GM12878 (cell line): ENCODE data around the gene DHX57. TPM values are rescaled to one million over a fixed set of nuclear protein-coding genes. Genes with fewer than 3 reads are reported as not detected.

Experiments
- ATAC-seq: fragments of 200-7000 bp; cut with Tn5 transposase; 3 replicates; pipeline ENCODE4 v1.9.1; 2020; ENCODE audit warnings: mild to moderate bottlenecking, moderate library complexity
- BruUV-seq: library from RNA; stranded (reverse); fragments of 400-500 nt; replicated peaks from 2 replicates; lab custom pipeline; 2021; lab: Mats Ljungman, UMichigan
- CTCF ChIA-PET: fragments of 300-600 bp; sonication (Branson Sonifier 250); formaldehyde crosslinking; extraction: SDS; loops from one replicate; lab custom pipeline; 2021; ENCODE audit warnings: inconsistent platforms; lab: Yijun Ruan, JAX
- POLR2A ChIA-PET: fragments of 350-600 bp; formaldehyde crosslinking; extraction: SDS; loops from one replicate; lab custom pipeline; 2021; ENCODE audit warnings: inconsistent platforms; lab: Charles Lee
- RAD21 ChIA-PET: fragments of 300-600 bp; sonication (Branson Sonifier 250); formaldehyde crosslinking; loops from one replicate; lab custom pipeline; 2023; ENCODE audit warnings: antibody characterized with exemption; ENCODE audit not compliant: unreplicated experiment; lab: Charles Lee
- SMC1A ChIA-PET: fragments of 300-600 bp; sonication (Branson Sonifier 250); formaldehyde crosslinking; loops from one replicate; lab custom pipeline; 2023; ENCODE audit not compliant: unreplicated experiment, uncharacterized antibody; lab: Charles Lee
- DNase-seq: peaks from one replicate; pipeline ENCODE4 v3.0.0-alpha.2; 2011; ENCODE audit warnings: low read depth, low spot score
- FAIRE-seq: peaks from 3 replicates; lab custom pipeline; 2011; peaks lifted over from hg19 to GRCh38; lab: Jason Lieb, UNC
- H2AFZ ChIP-seq: 2 replicates; pipeline ENCODE4 v1.6.0; 2011; ENCODE audit warnings: low read depth, low read length, control low read depth; ENCODE audit not compliant: control insufficient read depth
- H3K27ac ChIP-seq: 2 replicates; pipeline ENCODE4 v1.5.1; 2011; ENCODE audit warnings: control low read depth; ENCODE audit not compliant: control insufficient read depth, insufficient read depth
- H3K27me3 ChIP-seq, 2 experiments: replicated peaks in 1 of 2; 2 replicates each; pipeline versions ENCODE4 v1.6.0 to v1.6.1; 2011; ENCODE audit warnings: low read length in 1 of 2; ENCODE audit not compliant: control insufficient read depth in 2 of 2, insufficient read depth in 2 of 2
- H3K36me3 ChIP-seq, 2 experiments: 2 replicates each; pipeline ENCODE4 v1.5.1; 2011; ENCODE audit warnings: low read length in 1 of 2; ENCODE audit not compliant: control insufficient read depth in 2 of 2, insufficient read depth in 2 of 2
- H3K4me1 ChIP-seq: 2 replicates; pipeline ENCODE4 v1.6.1; 2011; ENCODE audit warnings: mild to moderate bottlenecking, low read length, moderate library complexity, mixed read lengths; ENCODE audit not compliant: control insufficient read depth, insufficient read depth
- H3K4me2 ChIP-seq: 2 replicates; pipeline ENCODE4 v1.6.0; 2011; ENCODE audit warnings: control low read depth; ENCODE audit not compliant: control insufficient read depth, insufficient read depth
- H3K4me3 ChIP-seq: fragments of 200-600 bp; sonication (generic); 2 replicates; pipeline ENCODE4 v1.5.1; 2016
- H3K79me2 ChIP-seq: 2 replicates; pipeline ENCODE4 v1.6.0; 2011; ENCODE audit warnings: low read length; ENCODE audit not compliant: control insufficient read depth, insufficient read depth
- H3K9ac ChIP-seq: 2 replicates; pipeline ENCODE4 v1.8.0; 2011; ENCODE audit warnings: low read length, control low read depth, mixed read lengths; ENCODE audit not compliant: control insufficient read depth, insufficient read depth
- H3K9me3 ChIP-seq: replicated peaks from 3 replicates; pipeline ENCODE4 v1.5.1; 2011; ENCODE audit warnings: mild to moderate bottlenecking, low read length; ENCODE audit not compliant: control insufficient read depth, insufficient read depth
- H4K20me1 ChIP-seq: 2 replicates; pipeline ENCODE4 v1.6.0; 2011; ENCODE audit not compliant: control insufficient read depth, insufficient read depth
- BACH1 ChIP-seq: fragments of 450-650 bp; IDR thresholded peaks from 2 replicates; pipeline ENCODE4 v1.6.1; 2017; ENCODE audit warnings: mild to moderate bottlenecking, borderline replicate concordance
- CBX3 ChIP-seq: fragments of 200-600 bp; sonication (generic); IDR thresholded peaks from 2 replicates; pipeline ENCODE4 v1.6.1; 2016; ENCODE audit warnings: low read depth, borderline replicate concordance
- JUND ChIP-seq: IDR thresholded peaks from 2 replicates; pipeline ENCODE4 v1.6.1; 2012; ENCODE audit warnings: low read depth, mild to moderate bottlenecking, low read length, improper control_type of control experiment, moderate library complexity
- LARP7 ChIP-seq: fragments of 450-650 bp; IDR thresholded peaks from 2 replicates; pipeline ENCODE4 v1.6.1; 2017; ENCODE audit warnings: mild to moderate bottlenecking
- POLR2AphosphoS5 ChIP-seq: IDR thresholded peaks from 2 replicates; pipeline ENCODE4 v1.6.1; 2011; ENCODE audit warnings: mild to moderate bottlenecking, low read length, inconsistent platforms
- SUPT20H ChIP-seq: IDR thresholded peaks from 2 replicates; pipeline ENCODE4 v1.6.1; 2011; ENCODE audit warnings: low read depth, mild to moderate bottlenecking, low read length, moderate library complexity, borderline replicate concordance; ENCODE audit not compliant: control insufficient read depth
- TBL1XR1 ChIP-seq: IDR thresholded peaks from 2 replicates; pipeline ENCODE4 v1.6.1; 2012; ENCODE audit warnings: low read depth, low read length, improper control_type of control experiment
- TCF12 ChIP-seq: IDR thresholded peaks from 2 replicates; pipeline ENCODE4 v1.6.1; 2011; ENCODE audit warnings: low read depth, mild to moderate bottlenecking, low read length
- WGBS: methylation state at CpG from one replicate; pipeline ENCODE4 v1.1.6; 2016; ENCODE audit warnings: low lambda C conversion rate; ENCODE audit not compliant: insufficient replicate concordance, insufficient coverage; ENCODE audit errors: missing lambda C conversion rate; 5-methylcytosine and 5-hydroxymethylcytosine counted together
- in situ Hi-C: fragments of 300-500 bp; cut with MboI; formaldehyde crosslinking; loops from 9 replicates; pipeline ENCODE4 v1.14.3; 2018; ENCODE audit warnings: mixed read lengths
- intact Hi-C: fragments of 100-400 bp; cut with micrococcal nuclease; formaldehyde crosslinking; loops from one replicate; pipeline ENCODE4 v1.14.2; 2022; ENCODE audit not compliant: unreplicated experiment
- polyA plus RNA-seq, 11 experiments: library from polyadenylated mRNA; depleted of rRNA in 4 of 11; unstranded in 6 of 11; stranded (reverse) in 5 of 11; fragments of >200 nt; fragmentation: Nextera tagmentation in 4 of 11; fragmentation: Illumina TruSeq in 1 of 11; extraction: Ambion mirVana in 4 of 11; extraction: Trizol in 1 of 11; gene quantifications; 1 replicate in 1 of 11; 2 replicates in 10 of 11; pipeline versions ENCODE4 v1.2.1 to v1.2.3, GENCODE V29; 2011 to 2016; ENCODE audit warnings: inconsistent platforms in 2 of 11, missing spikeins in 2 of 11, low read depth in 1 of 11
- total RNA-seq, 4 experiments: library from RNA; depleted of rRNA in 3 of 4; stranded (reverse); fragments of >200 nt in 3 of 4; fragmentation: Illumina TruSeq in 1 of 4; extraction: Trizol in 1 of 4; gene quantifications; 2 replicates each; pipeline versions ENCODE4 v1.2.1 to v1.2.3, GENCODE V29; 2013 to 2021
- TF ChIP-seq, protein P1 (sequence below): fragments of 450-650 bp; IDR thresholded peaks from 2 replicates; pipeline ENCODE4 v1.6.1; 2017; ENCODE audit warnings: borderline replicate concordance
- TF ChIP-seq, protein P2 (sequence below): IDR thresholded peaks from 2 replicates; pipeline ENCODE4 v1.6.1; 2012; ENCODE audit warnings: low read depth, low read length, improper control_type of control experiment
- TF ChIP-seq, protein P3 (sequence below): fragments of 450-650 bp; IDR thresholded peaks from 2 replicates; pipeline ENCODE4 v1.6.1; 2014; ENCODE audit warnings: mild to moderate bottlenecking
- TF ChIP-seq, protein P4 (sequence below): fragments of 450-650 bp; IDR thresholded peaks from 2 replicates; pipeline ENCODE4 v1.6.1; 2017; ENCODE audit warnings: mild to moderate bottlenecking, low read depth, inconsistent platforms; ENCODE audit not compliant: poor library complexity, severe bottlenecking
- TF ChIP-seq, protein P5 (sequence below): IDR thresholded peaks from 2 replicates; pipeline ENCODE4 v1.6.1; 2011; ENCODE audit warnings: mild to moderate bottlenecking, low read depth, low read length, moderate library complexity; ENCODE audit not compliant: insufficient replicate concordance
- TF ChIP-seq, protein P6 (sequence below): fragments of 450-650 bp; IDR thresholded peaks from 2 replicates; pipeline ENCODE4 v1.6.1; 2017; ENCODE audit warnings: low read depth, mild to moderate bottlenecking, moderate library complexity

DHX57 gene
- total and polyA plus RNA-seq, 10 of the 15 experiments (the other 5 are each of a cell fraction or from before 2014, with no cell fraction given): 6.5 to 18.0 (median 15.8) TPM

DNA sequence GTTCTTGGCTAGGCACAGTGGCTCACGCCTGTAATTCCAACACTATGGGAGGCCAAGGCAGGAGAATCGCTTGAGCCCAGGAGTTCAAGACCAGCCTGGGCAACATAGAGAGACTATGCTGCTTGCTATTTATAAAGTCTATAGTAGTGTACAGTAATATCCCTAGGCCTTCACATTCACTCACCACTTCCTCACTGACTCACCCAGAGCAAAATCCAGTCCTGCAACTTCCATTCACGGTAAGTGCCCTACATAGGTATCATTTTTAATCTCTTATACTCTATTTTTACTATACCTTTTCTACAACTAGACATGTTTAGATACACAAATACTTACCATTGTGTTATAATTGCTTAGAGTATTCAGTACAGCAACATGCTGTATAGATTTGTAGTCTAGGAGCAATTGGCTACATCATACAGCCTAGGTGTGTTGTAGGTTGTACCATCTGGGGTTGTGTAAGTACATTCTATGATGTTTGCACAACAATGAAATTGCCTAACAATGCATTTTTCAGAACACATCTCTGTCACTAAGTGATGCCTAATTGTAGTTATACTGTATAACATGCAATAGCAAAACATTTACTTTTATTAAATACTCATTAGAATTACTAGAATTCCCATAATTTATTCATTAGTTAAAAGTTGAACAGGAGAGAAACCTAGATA is 8.8 kb downstream of the DHX57 start:
- Histone ChIP-seq H3K4me1 (no peaks in the 10 kb centered on the region), H3K27ac (no peak overlapping the region), H3K79me2 (no peaks in the 10 kb centered on the region), H3K9me3 (peaks cover 1% of the 10 kb centered on the region; the same call in 2 of the 3 replicates), H3K36me3 (no peaks in the 10 kb centered on the region; a peak in 2 of 4 replicates), H3K9ac (no peak overlapping the region), H3K4me3 (no peak overlapping the region), H3K4me2 (no peak overlapping the region), H4K20me1 (no peaks in the 10 kb centered on the region), H2AFZ (no peak overlapping the region), H3K27me3 (no peaks in the 10 kb centered on the region)
- no peak for ATAC-seq
- ChIA-PET POLR2A (no interaction called here), RAD21 (no interaction called here), CTCF (no interaction called here), SMC1A (no interaction called here)
- intact Hi-C loops: no loop called here
- in situ Hi-C loops: no loop called here
- no TSS peak for BruUV-seq
- no peak for FAIRE-seq
- no peak for DNase-seq
- 78% methylated on average over 3 of the region's 3 CpGs for WGBS
- TF ChIP-seq TCF12 (no peak), LARP7 (no peak), BACH1 (no peak), TBL1XR1 (no peak), JUND (no peak), CBX3 (no peak), POLR2AphosphoS5 (no peak), SUPT20H (no peak)
- TF ChIP-seq, protein P1, sequence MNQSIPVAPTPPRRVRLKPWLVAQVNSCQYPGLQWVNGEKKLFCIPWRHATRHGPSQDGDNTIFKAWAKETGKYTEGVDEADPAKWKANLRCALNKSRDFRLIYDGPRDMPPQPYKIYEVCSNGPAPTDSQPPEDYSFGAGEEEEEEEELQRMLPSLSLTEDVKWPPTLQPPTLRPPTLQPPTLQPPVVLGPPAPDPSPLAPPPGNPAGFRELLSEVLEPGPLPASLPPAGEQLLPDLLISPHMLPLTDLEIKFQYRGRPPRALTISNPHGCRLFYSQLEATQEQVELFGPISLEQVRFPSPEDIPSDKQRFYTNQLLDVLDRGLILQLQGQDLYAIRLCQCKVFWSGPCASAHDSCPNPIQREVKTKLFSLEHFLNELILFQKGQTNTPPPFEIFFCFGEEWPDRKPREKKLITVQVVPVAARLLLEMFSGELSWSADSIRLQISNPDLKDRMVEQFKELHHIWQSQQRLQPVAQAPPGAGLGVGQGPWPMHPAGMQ: no peak
- TF ChIP-seq, protein P2, sequence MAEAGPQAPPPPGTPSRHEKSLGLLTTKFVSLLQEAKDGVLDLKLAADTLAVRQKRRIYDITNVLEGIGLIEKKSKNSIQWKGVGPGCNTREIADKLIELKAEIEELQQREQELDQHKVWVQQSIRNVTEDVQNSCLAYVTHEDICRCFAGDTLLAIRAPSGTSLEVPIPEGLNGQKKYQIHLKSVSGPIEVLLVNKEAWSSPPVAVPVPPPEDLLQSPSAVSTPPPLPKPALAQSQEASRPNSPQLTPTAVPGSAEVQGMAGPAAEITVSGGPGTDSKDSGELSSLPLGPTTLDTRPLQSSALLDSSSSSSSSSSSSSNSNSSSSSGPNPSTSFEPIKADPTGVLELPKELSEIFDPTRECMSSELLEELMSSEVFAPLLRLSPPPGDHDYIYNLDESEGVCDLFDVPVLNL: no peak
- TF ChIP-seq, protein P3, sequence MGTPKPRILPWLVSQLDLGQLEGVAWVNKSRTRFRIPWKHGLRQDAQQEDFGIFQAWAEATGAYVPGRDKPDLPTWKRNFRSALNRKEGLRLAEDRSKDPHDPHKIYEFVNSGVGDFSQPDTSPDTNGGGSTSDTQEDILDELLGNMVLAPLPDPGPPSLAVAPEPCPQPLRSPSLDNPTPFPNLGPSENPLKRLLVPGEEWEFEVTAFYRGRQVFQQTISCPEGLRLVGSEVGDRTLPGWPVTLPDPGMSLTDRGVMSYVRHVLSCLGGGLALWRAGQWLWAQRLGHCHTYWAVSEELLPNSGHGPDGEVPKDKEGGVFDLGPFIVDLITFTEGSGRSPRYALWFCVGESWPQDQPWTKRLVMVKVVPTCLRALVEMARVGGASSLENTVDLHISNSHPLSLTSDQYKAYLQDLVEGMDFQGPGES: no peak
- TF ChIP-seq, protein P4, sequence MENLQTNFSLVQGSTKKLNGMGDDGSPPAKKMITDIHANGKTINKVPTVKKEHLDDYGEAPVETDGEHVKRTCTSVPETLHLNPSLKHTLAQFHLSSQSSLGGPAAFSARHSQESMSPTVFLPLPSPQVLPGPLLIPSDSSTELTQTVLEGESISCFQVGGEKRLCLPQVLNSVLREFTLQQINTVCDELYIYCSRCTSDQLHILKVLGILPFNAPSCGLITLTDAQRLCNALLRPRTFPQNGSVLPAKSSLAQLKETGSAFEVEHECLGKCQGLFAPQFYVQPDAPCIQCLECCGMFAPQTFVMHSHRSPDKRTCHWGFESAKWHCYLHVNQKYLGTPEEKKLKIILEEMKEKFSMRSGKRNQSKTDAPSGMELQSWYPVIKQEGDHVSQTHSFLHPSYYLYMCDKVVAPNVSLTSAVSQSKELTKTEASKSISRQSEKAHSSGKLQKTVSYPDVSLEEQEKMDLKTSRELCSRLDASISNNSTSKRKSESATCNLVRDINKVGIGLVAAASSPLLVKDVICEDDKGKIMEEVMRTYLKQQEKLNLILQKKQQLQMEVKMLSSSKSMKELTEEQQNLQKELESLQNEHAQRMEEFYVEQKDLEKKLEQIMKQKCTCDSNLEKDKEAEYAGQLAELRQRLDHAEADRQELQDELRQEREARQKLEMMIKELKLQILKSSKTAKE: no peak
- TF ChIP-seq, protein P5, sequence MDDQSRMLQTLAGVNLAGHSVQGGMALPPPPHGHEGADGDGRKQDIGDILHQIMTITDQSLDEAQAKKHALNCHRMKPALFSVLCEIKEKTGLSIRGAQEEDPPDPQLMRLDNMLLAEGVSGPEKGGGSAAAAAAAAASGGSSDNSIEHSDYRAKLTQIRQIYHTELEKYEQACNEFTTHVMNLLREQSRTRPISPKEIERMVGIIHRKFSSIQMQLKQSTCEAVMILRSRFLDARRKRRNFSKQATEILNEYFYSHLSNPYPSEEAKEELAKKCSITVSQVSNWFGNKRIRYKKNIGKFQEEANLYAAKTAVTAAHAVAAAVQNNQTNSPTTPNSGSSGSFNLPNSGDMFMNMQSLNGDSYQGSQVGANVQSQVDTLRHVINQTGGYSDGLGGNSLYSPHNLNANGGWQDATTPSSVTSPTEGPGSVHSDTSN: no peak
- TF ChIP-seq, protein P6, sequence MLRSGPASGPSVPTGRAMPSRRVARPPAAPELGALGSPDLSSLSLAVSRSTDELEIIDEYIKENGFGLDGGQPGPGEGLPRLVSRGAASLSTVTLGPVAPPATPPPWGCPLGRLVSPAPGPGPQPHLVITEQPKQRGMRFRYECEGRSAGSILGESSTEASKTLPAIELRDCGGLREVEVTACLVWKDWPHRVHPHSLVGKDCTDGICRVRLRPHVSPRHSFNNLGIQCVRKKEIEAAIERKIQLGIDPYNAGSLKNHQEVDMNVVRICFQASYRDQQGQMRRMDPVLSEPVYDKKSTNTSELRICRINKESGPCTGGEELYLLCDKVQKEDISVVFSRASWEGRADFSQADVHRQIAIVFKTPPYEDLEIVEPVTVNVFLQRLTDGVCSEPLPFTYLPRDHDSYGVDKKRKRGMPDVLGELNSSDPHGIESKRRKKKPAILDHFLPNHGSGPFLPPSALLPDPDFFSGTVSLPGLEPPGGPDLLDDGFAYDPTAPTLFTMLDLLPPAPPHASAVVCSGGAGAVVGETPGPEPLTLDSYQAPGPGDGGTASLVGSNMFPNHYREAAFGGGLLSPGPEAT: no peak
